OCI-LY3 (cell line): Measurements from ENCODE around the gene NT5DC3.

ENCODE experiments used
- H2AFZ ChIP-seq: fragments of 200-600, 300-600 bp; shearing (Covaris generic); 2 replicates; pipeline ENCODE4 v1.6.0; 2014; ENCODE audit warnings: antibody characterized with exemption, low read depth, low read length
- H3K27ac ChIP-seq: fragments of 200-600, 300-600 bp; sonication (generic); 2 replicates; pipeline ENCODE4 v1.5.1; 2014; ENCODE audit warnings: mild to moderate bottlenecking, low read length, moderate library complexity, mixed read lengths
- H3K27me3 ChIP-seq: fragments of 200-600, 300-600 bp; sonication (generic); 2 replicates; pipeline ENCODE4 v1.6.1; 2014; ENCODE audit warnings: low read depth, low read length, mixed read lengths
- H3K36me3 ChIP-seq: fragments of 200-600, 300-600 bp; sonication (generic); replicated peaks from 2 replicates; pipeline ENCODE3; 2014; ENCODE audit warnings: low read depth, low read length, mixed read lengths
- H3K4me1 ChIP-seq: fragments of 300-600, 200-600 bp; sonication (generic); 2 replicates; pipeline ENCODE4 v1.6.1; 2014; ENCODE audit warnings: low read length, mixed read lengths
- H3K4me2 ChIP-seq: fragments of 200-600, 300-600 bp; sonication (generic); 2 replicates; pipeline ENCODE4 v1.6.1; 2014; ENCODE audit warnings: low read length, mixed read lengths
- H3K4me3 ChIP-seq: fragments of 300-600, 200-600 bp; sonication (generic); 2 replicates; pipeline ENCODE4 v1.5.1; 2014; ENCODE audit warnings: antibody characterized with exemption, mild to moderate bottlenecking, low read length, moderate library complexity
- H3K79me2 ChIP-seq: fragments of 300-600, 200-600 bp; shearing (Covaris generic); 2 replicates; pipeline ENCODE4 v1.6.1; 2014; ENCODE audit warnings: mild to moderate bottlenecking, low read length, mixed read lengths
- H3K9ac ChIP-seq: fragments of 300-600, 200-600 bp; shearing (Covaris generic); 2 replicates; pipeline ENCODE4 v1.6.0; 2014; ENCODE audit warnings: mild to moderate bottlenecking, low read length, moderate library complexity
- H3K9me3 ChIP-seq: fragments of 200-600, 300-600 bp; shearing (Covaris generic); 2 replicates; pipeline ENCODE4 v1.6.1; 2014; ENCODE audit warnings: low read length, mixed read lengths; ENCODE audit not compliant: insufficient read depth
- H4K20me1 ChIP-seq: fragments of 200-600, 300-600 bp; sonication (generic); 2 replicates; pipeline ENCODE4 v1.6.1; 2016; ENCODE audit warnings: low read length, mixed read lengths; ENCODE audit not compliant: insufficient read depth
- EZH2phosphoT487 ChIP-seq: fragments of 200-600 bp; shearing (Covaris generic); IDR thresholded peaks from 2 replicates; pipeline ENCODE4 v1.6.1; 2018; ENCODE audit warnings: antibody characterized with exemption, mixed run types, low read depth
- TF ChIP-seq, protein P1 (sequence below): fragments of 200-600, 300-600 bp; sonication (generic); IDR thresholded peaks from 2 replicates; pipeline ENCODE4 v1.5.1; 2014; ENCODE audit warnings: antibody characterized with exemption, low read length, low read depth

The NT5DC3 gene

DNA sequence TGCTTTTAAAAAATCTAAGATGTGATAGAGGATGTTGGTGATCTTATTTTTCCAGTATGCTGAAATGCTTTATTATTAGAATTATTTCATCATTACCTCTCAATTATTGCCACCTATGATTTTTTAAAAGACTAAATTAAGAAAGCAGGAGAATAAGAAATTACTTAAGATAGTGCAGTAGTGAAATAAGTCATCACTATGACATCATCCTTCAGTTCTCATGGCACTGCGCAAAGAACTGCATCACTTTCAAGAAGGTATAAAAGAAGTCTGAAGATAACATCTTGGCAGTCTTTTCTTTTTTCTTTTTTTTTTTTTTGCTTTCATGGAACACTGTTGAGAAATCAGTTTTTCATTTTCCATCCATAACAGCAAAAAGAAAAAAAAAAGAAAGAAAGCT is 24.4 kb downstream of the NT5DC3 start:
- no peaks in the 10 kb centered on the region for H3K27me3 ChIP-seq
- H3K4me2 ChIP-seq: no peak overlapping the region
- no peaks in the 10 kb centered on the region; the same call in 1 of the 2 replicates for H3K4me1 ChIP-seq
- H3K4me3 ChIP-seq: no peak overlapping the region
- peaks cover 17% of the 10 kb centered on the region for H3K36me3 ChIP-seq
- no peak overlapping the region for H2AFZ ChIP-seq
- TF ChIP-seq, protein P1, sequence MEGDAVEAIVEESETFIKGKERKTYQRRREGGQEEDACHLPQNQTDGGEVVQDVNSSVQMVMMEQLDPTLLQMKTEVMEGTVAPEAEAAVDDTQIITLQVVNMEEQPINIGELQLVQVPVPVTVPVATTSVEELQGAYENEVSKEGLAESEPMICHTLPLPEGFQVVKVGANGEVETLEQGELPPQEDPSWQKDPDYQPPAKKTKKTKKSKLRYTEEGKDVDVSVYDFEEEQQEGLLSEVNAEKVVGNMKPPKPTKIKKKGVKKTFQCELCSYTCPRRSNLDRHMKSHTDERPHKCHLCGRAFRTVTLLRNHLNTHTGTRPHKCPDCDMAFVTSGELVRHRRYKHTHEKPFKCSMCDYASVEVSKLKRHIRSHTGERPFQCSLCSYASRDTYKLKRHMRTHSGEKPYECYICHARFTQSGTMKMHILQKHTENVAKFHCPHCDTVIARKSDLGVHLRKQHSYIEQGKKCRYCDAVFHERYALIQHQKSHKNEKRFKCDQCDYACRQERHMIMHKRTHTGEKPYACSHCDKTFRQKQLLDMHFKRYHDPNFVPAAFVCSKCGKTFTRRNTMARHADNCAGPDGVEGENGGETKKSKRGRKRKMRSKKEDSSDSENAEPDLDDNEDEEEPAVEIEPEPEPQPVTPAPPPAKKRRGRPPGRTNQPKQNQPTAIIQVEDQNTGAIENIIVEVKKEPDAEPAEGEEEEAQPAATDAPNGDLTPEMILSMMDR: no peak
- TF ChIP-seq EZH2phosphoT487: no peak
- H3K27ac ChIP-seq: no peak overlapping the region
- H3K9ac ChIP-seq: no peak overlapping the region
- H3K79me2 ChIP-seq: peaks cover 10% of the 10 kb centered on the region
- peaks cover 6% of the 10 kb centered on the region; the same call in 1 of the 2 replicates for H3K9me3 ChIP-seq
- no peaks in the 10 kb centered on the region for H4K20me1 ChIP-seq

- TF ChIP-seq EZH2phosphoT487: no peak
- TF ChIP-seq, protein P1: no peak
These were observed 26.6 kb downstream of the NT5DC3 start for GRCh38 chr12:103814436-103814835.

DNA sequence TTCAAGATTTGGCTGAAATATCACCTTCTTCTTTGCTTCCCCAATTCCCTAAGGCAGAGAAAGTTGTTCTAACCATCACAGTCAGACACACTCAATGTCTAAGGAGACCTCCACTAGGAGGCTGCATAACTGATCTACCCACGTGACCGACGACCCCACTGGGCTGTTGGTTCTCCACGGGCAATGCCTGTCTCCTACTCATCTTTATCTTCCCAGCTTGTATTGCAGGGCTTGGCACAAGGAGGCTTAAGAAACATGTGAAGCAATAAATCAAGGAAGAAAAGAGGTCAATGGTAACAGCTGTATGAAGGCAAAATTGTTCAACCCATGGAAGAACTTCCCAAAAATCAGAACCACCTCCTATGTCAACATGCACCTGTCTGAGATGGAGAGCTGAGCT is 27.1 kb downstream of the NT5DC3 start:
- H3K4me3 ChIP-seq: no peak overlapping the region
- H3K27me3 ChIP-seq: no peaks in the 10 kb centered on the region
- H3K9ac ChIP-seq: no peak overlapping the region
- no peaks in the 10 kb centered on the region; the same call in 1 of the 2 replicates for H3K4me1 ChIP-seq
- H3K4me2 ChIP-seq: no peak overlapping the region
- TF ChIP-seq, protein P1: no peak
- TF ChIP-seq EZH2phosphoT487: no peak
- H3K79me2 ChIP-seq: peaks cover 3% of the 10 kb centered on the region; the same call in 1 of the 2 replicates
- H3K36me3 ChIP-seq: peaks cover 10% of the 10 kb centered on the region
- H3K27ac ChIP-seq: no peak overlapping the region
- H2AFZ ChIP-seq: no peak overlapping the region
- no peaks in the 10 kb centered on the region for H4K20me1 ChIP-seq
- H3K9me3 ChIP-seq: no peaks in the 10 kb centered on the region

More at GRCh38 chr12:103814436-103814835, 26.6 kb downstream of the NT5DC3 start:
- no peak overlapping the region for H2AFZ ChIP-seq
- no peak overlapping the region for H3K4me3 ChIP-seq
- peaks cover 3% of the 10 kb centered on the region; the same call in 1 of the 2 replicates for H3K79me2 ChIP-seq
- no peaks in the 10 kb centered on the region for H3K27me3 ChIP-seq
- H3K4me2 ChIP-seq: no peak overlapping the region
- H4K20me1 ChIP-seq: no peaks in the 10 kb centered on the region
- H3K36me3 ChIP-seq: peaks cover 10% of the 10 kb centered on the region
- H3K9ac ChIP-seq: no peak overlapping the region
- no peaks in the 10 kb centered on the region for H3K9me3 ChIP-seq
- no peaks in the 10 kb centered on the region; the same call in 1 of the 2 replicates for H3K4me1 ChIP-seq
- H3K27ac ChIP-seq: no peak overlapping the region

DNA sequence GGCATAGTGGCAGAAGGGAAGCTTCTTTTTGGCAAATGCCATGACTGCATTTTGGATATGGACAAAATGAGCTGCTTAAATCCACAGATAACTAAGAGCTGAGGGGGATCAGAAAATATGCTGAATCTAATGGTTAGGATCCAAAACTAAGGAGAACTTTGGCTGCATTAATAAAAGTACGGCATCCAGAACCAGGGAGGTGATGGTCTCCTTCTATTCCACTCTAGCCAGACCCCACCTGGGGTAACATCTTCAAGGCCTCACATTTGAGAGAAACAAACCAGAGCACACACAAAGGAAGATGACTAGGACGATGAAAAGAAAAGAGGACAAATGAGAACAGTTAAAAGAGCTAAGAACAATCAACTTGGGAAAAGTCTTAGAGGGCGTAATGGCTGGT is 27.6 kb downstream of the NT5DC3 start:
- no peak for TF ChIP-seq EZH2phosphoT487
- TF ChIP-seq, protein P1: no peak
- H2AFZ ChIP-seq: no peak overlapping the region
- H3K4me3 ChIP-seq: no peak overlapping the region
- H3K4me2 ChIP-seq: no peak overlapping the region
- H3K36me3 ChIP-seq: peaks cover 10% of the 10 kb centered on the region
- H4K20me1 ChIP-seq: no peaks in the 10 kb centered on the region
- H3K9me3 ChIP-seq: no peaks in the 10 kb centered on the region
- H3K4me1 ChIP-seq: no peaks in the 10 kb centered on the region
- no peak overlapping the region for H3K27ac ChIP-seq
- H3K27me3 ChIP-seq: no peaks in the 10 kb centered on the region
- H3K79me2 ChIP-seq: peaks cover 3% of the 10 kb centered on the region; the same call in 1 of the 2 replicates
- no peak overlapping the region for H3K9ac ChIP-seq
